Mucosa of gallbladder (tissue), 1 donor: Measurements from ENCODE around the gene ODC1. TPM values are rescaled to one million over a fixed set of nuclear protein-coding genes. Genes with fewer than 3 reads are reported as not detected.

Experiments
- DNase-seq: peaks from one replicate; pipeline ENCODE4 v3.0.0-alpha.2; 2020; ENCODE audit warnings: low spot score
- total RNA-seq: library from RNA; stranded (reverse); gene quantifications from one replicate; pipeline ENCODE4 v1.2.1, GENCODE V29; 2021
- donor health status: DM: no; HTN: no; CAD: no.

The ODC1 gene
- total RNA-seq, 1 donor from 2014 or later = 48.7 TPM

DNA sequence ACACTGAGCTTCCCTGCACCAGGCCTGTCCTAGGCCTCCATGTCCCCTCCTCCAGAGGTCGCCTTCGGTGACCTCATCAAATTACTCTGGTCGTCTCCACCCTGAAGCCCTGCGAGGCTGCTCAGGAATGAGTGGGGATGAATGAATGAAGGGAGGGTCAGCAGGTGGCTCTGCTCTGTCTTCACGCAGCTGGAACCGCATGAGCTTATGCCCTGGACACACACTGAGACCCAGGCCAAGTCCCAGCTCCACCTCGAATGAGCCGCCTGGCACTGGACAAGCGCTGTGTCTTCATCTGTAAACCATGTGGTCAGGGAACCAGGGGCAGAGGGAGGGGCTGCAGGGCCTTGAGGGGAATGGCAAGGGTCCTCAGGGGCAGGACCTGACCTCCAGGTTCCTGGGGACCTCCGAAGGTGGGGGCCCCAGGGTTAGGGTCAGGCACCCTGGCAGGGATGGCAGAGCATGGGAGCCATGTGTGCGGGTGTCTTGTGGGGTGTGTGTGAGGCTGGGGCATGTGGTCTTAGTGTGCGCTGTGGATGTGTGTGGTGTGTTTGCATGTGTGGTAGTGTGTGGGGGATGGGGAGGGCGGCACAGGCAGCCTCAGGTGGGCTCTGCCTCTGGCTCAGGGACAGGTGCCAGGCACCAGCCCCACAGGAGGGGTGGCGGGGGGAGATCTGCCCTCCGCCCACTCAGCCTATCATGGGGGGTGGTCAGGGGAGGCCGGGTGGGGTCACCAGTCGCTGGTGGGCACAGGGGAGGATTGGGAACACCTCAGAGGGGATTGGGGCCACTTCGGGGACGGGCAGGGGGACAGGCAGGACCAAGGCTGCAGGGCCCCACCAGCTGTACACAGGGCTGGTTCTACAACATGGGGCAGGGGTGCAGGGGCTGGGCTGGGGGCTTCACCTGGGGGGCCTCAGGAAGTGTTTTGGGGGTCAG, 13.9 kb downstream of the ODC1 start:
- DNase-seq = no peak

DNA sequence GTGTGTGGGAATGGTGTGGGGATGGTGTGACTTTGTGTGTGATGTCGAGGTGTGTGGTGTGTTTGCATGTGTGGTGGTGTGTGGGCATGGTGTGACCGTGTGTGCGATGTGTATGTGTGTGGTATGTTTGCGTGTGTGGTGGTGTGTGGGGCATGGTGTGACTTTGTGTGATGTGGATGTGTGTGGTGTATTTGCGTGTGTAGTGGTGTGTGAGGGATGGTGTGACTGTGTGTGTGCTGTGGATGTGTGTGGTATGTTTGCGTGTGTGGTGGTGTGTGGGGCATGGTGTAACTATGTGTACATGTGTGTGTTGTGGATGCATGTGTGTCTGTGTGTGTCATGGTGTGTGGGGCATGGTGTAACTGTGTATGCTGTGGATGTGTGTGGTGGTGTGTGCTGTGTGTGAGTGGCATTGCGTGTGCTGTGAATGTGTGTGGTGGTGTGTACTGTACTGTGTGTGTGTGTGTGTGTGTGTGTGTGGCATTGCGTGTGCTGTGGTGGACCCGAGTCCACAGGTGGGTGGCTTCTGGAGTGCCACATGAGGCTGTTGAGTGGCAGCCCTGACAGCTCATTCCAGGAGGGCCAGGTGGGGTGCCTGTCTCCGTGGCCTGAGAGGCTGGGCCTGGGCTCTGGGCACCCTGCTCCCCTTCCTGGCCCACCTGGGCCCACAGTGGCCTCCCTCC, 14.7 kb downstream of the ODC1 start:
- DNase-seq = no peak

DNA sequence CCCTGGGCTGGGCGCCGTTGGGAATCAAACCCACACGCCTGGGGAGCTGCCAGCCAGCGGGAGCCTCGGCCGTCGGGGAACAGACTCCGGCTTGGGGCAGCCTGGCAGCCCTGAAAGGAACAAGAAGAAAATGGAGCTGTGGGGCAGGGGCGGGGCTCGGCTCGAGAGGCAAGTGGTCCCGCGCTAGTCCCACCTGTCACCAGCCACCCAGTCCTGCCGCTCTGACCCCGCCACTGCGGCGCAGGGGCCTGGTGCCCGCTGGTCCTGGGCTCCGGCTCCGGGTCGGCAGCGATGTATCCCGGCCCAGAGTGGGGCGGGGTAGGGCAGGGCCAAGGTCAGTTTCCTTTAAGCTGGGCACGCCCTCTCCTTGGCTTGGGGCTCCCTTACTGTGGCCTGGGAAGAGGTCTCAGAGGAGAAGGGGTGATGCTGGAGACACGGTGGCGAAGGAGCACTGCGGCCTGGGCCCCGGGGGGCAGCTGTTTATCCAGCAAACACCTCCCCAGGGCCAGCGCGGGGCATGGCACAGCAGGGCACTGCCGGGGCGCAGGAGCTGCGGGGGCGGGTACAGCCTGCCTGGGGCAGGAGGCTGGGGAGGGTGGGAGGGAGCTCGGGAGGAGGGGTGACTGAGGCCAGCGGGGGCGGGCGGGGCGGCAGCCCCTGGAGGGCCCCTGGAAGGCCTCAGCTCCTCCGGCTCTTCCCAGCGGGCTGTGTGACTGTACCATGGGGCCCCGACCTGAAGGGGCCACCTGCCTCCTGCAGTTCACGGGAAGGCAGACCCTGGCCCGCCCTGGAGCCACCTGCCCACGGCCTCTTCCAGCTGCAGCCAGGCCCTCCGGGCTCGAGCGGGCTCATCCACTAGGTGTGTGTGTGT, 15.6 kb downstream of the ODC1 start:
- no peak for DNase-seq

DNA sequence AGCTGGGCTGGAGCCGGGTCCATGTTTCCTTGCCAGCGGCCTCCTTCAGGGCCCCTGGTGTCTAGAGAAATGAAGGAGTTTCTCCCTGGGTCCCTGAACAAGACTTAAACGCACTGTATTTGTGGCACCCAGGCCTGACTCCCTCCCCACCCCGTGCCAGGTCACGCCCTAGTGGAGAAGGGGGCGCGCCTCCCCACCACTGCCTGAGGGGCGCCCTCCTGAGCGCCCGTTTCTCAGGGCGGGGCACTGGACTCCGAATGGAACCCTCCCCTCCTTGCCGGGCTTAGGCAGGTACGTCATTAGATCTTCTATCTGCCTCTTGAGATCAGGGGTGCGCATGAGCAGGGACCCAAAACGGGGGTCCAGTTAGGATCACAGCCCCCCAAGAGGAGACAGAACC, 16.3 kb downstream of the ODC1 start:
- no peak for DNase-seq

DNA sequence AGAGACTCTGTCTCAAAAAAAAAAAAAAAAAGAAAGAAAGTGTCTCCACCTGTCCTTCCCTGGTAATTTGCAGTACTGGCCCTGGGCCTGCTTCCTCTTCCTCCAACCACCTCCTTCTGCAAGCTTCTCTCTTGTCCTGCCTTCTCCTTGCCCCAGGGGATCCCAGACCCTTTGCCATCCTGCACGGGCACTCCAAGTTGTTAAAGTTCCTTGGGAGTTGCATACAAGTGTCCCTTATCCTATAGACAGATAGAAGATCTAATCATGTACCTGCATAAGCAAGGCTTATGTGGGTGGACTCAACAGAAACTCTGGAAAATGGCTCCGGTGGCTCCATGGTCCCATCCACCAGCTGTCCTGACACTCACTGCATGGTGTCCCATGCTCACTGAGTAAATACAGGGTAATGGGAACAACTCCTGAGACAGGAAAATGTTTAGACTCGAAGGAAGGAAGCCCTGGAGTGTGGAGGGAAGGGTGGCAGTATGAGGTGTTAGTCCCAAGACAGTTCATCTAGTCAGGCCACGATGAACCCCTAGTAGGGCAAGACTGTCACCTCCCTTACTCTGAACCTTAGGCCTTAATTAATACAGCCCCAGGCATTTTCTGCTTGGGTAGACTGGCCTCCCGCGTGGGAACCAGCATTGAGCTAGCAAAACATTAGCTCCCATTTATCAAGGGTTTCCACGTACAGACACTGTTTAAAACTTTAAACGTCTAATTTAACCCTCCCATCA, 17.1 kb downstream of the ODC1 start:
- no peak for DNase-seq

DNA sequence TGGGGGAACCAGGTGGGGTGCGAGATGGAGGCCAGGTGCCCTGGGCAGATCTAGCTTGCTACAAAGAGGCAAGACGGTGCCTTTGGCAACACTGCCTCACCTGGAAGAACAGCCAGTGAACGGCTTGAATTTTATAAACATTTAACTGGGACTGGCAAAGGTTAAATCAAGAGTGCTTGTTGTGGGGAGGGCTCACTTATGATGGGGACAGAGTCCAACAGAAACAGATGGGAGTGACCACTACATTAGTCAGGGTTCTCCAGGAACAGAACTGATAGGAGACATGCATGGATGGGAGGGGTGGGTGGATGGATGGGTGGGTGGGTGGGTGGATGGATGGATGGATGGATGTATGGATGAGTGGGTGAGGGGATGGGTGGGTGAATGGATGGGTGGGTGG, 19.2 kb downstream of the ODC1 start:
- DNase-seq = no peak

DNA sequence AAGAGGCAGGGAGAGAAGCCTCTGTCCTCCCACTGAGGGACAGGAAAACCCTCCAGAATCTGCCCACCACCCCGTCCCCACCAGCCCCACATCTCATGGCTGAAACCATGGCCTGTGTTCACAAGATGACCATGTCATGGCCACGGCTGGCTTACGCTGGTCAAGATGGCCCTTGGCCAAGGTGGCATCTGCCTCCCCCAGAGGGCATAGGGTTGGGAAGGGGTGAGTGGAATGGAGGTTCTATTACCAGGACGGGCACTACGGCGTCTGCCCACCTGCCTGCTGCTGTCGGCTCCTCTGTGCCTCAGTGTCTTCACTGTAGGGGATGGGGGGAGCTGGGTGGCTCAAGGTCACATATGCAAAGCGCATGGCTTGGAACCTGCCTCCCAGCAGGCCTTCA, 19.8 kb downstream of the ODC1 start:
- DNase-seq = no peak

DNA sequence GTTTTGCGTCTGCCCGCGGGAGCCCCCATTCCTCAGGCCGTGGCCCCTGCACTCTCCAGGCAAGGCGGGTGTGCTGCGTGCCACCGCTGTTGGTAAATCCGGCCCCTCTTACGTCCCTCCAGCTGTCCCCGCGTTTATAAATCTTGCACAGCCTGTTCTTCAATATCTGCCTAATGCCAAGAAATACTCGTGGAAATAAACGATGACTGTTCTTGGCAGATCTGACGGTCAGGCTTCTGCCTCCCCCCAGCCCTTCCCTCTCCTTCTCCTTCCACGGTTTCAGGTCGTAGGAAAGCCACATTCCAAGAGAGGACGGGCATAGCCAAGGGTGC, 20.5 kb downstream of the ODC1 start:
- DNase-seq = no peak

DNA sequence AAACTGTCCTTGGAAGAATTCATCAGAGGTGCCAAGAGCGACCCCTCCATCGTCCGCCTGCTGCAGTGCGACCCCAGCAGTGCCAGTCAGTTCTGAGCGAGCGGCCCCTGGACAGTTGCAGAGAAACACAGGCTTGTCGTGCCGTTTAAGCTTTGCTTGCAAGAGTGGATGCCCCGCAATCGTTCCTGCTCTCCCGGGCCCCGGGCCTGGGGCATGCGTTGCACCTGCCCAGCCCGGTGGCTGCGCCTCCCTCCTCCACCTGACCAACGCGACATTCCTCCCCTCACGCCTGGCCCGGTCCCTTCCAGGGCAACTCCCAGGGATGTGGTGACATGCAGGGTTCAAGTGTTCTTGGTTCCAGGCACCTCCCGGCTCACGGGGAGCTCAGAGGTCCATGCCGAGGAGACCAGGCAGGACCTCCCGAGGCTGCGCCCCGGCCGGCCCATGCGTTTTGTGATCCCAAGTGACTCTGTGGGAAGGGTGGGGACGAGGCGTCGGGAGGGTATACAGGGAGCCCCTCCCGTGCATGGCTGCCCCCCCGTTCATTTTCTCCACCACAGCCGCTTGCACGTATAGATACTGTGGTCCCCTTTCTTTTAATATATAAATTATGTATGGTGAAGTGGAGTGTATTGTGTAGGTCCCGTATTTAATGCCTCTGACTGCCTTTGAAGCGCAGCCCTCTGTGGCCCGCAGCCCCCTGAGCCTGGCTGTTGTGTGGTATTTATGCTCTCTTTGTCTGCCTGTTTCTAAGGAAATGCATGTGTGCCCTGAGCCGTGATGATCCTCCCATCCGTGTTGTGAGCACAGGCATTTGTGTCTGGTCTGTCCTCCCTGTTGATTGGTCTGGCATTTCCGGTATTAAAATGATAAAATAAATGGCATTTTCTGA, 21.2 kb downstream of the ODC1 start:
- no peak for DNase-seq

DNA sequence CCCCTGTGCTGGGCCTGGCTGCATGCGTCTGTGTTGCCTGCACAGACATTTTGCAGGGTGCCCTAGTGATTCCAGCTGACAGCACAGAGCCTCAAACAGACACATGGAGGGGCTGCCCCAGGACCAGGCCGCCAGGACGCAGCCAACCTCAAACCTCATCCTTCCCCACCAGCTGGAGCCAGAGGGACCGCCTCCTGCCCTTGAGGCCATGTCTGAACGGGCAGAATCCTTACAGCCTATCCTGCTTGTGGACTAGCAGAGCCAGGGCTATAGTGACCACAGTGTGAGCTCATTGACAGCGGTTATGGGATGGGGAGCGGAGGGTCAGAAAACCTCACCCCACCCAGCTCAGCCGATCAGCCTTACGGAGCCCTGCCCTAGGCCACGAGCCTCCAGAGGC, 22.4 kb downstream of the ODC1 start:
- DNase-seq = no peak

DNA sequence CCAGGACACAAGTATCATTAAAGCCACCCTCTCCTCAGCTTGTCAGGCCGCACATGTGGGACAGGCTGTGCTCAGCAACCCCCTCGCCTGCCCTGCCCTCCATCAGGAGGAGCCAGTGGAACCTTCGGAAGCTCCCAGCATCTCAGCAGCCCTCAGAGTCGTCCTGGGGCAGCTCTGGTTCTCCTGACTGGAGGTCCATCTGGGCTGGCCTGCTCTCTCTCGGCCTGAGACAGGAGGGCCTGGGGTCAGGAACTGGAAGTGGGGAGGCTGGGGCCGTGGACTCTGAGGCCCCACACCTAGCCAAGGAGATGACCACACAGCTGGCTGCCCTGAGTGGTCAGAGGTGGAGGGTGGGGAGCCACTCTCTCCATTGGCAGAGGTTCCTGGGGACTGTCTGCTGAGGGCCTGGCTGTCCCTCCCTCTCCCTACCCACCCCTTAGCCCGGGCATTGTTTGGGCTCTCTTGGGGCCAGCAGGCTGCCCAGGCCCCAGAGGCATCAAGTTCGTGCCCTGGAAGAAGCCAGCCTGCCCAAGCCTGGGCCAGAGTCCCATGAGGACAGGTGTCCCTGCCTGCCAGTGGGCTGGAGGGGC, 23.1 kb downstream of the ODC1 start:
- DNase-seq = no peak

DNA sequence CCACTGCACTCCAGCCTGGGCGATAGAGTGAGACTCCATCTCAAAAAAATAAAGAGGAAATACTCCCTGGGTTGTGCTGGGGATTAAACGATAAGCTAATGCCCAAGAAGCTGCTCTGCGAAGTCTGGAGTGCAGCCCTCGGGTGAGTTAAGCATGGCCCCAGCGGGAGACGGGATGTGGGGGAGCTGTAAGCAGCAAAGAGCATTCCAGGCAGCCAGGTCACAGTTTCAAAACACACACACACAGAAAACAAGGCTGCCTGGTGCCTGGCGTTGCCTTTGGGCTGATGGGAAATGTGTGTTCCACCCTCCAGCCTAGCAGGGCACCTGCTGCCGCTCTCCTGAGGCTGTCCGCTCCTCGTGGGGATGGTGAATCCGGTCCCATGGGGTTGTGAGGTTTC, 24.1 kb downstream of the ODC1 start:
- DNase-seq = no peak

DNA sequence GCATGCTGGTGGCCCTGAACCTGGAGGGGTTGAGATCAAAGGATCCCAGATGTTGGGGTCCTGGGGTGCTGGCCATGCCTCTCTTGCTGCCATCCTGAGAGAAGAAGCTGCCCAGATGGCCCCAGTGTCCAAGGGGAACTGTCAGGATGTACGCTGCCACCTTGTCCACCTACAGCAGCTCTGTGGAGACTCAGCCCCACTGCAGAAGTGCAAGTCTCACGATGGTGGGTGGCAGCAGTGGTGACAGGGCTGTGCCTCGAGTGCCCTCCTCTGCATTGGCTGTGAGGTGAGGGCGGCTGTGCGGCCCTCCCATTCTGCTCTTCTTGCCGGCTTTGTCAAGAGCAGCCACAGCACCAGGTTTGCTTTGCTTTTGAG, 24.7 kb downstream of the ODC1 start:
- no peak for DNase-seq

DNA sequence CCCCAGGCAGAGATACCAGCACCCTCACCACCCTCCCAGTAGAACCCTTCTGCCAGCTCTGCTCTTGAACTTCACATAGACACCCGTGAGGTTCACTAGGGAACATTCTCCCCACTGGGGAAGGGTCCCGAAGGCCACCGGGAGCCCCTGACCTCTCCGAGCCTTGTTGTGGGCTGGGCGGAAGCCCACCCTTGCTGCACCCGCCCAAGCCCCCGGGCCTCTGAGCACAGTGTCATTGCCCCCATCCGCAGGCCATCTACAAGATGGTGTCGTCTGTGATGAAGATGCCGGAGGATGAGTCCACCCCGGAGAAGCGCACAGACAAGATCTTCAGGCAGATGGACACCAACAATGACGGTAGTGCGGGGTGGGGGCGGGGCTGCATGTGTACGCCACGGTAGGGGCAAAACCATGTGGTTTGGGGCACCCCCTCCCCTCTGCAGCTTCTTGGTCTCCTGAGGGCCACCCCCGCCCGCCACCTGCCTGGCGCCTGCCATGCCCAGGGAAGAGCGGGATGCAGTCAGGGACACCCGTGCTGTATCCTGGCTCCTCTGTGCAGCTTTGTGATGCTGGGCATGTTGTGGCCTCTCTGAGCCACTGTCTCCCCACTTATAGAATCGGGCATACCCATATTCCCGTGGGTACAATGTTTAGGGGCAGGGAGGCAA, 25.3 kb downstream of the ODC1 start:
- DNase-seq = no peak

DNA sequence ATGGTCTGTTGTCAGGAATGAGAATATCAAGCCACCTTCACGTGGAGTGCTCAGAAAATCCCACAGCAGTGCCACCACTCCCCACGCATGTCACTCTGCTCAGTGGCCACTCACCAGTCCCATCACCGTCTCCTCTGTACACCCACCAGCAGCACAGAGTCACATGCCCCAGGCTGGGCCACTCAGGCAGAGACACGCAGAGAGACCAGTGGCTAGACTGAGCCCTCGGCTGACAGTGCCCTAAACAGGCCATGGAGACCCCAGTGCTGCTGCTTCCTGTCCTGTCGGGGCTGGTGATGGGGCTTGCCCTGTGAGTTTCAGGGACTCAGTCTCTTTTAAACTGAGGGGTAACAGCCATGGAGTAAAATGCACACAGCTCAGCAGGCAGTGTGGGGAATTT, 25.9 kb downstream of the ODC1 start:
- DNase-seq = no peak

DNA sequence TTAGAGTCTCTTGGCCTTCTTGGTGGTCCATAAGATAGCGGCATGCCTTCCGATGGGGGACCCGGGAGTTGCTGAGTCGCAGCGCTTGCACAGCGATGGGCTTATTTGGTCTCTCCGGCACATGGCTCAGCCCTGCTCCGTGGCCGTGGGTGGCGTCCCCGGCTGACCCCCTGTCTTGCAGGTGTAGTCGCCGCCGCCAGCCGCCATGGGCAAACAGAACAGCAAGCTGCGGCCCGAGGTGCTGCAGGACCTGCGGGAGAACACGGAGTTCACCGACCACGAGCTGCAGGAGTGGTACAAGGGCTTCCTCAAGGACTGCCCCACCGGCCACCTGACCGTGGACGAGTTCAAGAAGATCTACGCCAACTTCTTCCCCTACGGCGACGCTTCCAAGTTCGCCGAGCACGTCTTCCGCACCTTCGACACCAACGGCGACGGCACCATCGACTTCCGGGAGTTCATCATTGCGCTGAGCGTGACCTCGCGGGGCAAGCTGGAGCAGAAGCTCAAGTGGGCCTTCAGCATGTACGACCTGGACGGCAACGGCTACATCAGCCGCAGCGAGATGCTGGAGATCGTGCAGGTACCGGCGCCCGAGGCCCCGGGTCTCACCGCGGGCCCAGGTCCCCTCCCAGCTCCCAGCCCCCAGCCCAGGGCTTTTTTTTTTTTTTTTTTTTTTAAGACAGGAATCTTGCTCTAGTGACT, 28.4 kb downstream of the ODC1 start:
- no peak for DNase-seq

DNA sequence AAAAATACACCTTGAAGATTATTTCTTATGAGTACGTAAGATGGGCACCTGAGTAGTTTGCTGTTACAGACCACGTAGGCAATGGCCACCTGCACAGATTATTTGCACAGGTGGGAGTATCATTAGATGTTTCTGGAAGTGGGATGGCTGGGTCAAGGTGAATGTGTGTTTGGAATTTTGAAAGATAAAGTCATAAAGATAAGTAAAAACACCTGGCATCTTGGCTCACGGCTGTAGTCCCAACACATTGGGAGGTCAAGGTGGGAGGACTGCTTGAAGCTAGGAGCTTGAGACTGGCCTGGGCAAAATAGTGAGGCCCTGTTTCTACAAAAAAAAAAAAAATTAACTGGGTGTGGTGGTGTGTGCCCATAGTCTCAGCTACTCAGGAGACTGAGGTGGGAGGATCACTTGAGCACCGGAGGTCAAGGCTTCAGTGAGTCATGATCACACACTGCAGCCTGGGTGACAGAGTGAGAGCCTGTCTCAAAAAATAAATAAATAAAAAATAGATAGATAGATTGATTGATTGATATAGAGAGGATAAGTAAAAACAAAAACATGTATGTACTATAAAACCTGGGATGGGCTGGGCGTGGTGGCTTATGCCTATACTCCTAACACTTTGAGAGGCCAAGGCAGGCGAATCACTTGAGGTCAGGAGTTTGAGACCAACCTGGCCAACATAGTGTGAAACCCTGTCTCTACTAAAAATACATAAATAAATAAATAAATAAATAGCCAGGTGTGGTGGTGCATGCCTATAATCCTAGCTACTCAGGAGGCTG, 30.4 kb downstream of the ODC1 start:
- DNase-seq = no peak

DNA sequence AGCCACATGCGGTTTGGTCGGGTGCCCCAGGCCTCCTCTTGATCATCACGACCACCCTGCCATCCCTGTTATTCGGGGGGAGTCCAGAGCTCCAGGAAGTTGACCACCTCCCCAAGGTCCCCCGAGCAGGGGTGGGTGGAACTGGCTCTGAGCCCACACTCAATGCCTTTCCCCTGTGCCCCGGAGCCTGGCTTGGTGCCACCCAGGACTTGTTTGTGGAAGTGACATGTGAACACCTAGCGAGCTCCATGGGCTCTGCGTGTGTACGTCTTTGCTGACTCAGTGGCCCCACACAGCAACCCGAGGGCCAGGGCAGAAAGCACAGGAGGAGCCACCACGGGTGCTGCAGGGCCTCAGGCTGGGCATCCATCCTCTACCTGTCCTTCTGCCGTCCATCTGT, 32.5 kb downstream of the ODC1 start:
- no peak for DNase-seq
